Activated CD4-positive, alpha-beta T cell treated with anti-CD3 and anti-CD28 coated beads for 48 hours (primary cell): ENCODE data around the gene CORIN.
A peak's percentile ranks its signal among the peaks of the same experiment; 100 is the strongest.
"Not testable (repeated sequence)": the region's sequence is repeated elsewhere in the genome, so short reads cannot be mapped to it uniquely, and the experiment has no call there.

Experiments used
- DNase-seq: peaks from one replicate; pipeline ENCODE4 v3.0.0-alpha.2; 2020

The CORIN gene

DNA sequence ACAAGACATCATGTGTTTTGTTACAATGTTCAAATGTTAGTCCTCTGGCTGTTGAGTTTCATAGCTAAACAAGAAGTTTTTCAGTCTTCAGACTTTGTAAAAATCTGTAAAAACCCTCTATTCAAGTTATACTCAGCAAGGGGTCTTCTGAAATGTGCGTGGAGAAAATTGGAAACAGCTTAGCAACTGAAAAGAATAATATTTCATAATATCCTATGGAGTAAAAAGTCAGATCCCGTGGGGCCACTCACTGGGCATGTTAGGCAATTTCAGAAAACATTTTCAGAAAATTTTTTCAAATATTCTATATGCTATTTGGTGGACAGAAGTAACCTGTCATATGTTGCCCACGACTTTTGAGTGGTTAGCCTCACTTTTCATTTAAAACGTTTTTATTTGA lies 118.3 kb downstream of the CORIN start:
- DNase-seq = no peak

DNA sequence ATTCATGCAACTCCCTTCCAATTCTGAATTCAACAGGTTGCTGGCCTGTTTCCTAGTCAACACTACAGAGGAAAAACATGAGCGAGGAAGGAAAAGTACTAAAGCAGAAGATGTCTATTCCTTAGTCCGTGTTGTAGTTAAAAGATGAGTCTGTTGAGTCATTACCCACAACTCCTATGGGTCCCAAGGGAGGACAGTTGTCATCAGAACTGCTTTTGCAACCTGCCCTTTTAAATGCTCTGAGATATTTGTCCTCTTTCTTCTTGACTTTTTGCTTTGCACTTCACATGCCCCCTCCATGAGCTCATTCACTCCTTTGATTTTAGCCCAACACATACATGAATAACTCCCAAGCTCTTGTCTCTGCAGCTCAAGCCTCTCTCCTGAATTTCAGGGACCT lies 119.2 kb downstream of the CORIN start:
- DNase-seq = no peak

DNA sequence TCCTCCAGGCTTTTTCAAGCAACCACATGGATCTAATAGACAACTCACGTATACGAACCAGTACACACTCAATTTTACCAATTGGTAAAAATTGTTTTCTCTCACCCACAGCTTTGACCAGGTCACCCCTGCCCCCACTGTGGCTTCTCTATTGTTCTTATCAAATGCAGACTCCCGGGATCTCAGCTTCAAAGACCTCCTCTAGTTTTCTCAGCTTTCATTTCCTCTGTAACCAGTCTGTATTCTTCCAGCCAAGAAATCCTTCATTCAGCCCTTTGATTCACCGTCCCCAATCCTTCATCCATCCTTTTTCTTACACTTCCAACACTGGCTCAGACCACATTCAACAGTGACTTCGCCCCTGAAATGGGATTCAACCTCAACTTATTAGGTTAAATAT lies 120.7 kb downstream of the CORIN start:
- no peak for DNase-seq

DNA sequence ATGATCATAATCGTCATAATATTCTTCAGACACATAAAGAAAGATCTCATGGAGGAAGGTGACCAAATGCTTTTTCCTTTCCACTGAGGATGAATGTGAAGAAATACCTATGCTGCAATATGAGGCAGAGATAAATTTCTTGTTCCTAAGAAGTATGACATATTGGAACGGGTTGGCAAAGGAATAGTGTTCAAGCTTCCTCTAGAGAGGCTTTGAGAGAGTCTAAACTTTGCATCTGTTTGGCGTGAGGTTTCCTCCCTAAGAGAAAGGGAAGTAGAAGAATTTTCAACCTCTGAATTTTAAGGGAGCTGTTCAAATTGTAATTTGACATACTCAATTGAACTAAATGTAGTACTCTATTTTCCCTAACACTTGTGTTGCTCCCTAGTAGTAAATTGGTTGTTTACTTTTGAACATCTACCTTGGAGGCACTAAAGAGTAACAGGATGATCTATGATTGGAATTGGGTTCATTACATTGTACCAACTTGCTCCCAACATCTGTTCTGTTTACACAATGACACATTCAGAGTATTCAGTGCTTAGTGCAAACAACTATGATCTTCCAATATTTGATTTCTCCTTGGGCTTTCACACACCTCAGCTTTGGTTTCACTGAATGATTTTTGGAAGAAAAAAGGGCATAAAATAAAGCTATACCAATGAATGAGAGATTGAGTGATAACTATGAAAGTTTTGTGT lies 122.0 kb downstream of the CORIN start:
- no peak for DNase-seq

DNA sequence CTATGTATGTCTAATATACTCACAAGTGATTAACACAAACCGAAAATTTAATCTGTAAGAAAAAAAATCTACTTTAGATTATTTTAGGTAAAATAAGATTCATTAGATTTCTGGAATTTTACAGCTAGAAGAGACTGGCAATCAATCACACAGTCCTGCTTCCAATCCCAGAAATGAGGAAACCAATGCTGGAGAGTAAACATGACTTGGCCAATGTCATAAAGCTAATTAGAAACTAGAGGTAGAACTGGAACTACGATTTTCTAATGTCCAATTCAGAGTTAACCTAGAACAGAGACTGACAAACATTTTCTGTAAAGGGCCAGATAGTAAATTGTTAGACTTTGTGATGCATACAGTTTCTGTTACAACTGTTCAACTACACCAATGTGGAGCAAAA lies 123.6 kb downstream of the CORIN start:
- DNase-seq = no peak

DNA sequence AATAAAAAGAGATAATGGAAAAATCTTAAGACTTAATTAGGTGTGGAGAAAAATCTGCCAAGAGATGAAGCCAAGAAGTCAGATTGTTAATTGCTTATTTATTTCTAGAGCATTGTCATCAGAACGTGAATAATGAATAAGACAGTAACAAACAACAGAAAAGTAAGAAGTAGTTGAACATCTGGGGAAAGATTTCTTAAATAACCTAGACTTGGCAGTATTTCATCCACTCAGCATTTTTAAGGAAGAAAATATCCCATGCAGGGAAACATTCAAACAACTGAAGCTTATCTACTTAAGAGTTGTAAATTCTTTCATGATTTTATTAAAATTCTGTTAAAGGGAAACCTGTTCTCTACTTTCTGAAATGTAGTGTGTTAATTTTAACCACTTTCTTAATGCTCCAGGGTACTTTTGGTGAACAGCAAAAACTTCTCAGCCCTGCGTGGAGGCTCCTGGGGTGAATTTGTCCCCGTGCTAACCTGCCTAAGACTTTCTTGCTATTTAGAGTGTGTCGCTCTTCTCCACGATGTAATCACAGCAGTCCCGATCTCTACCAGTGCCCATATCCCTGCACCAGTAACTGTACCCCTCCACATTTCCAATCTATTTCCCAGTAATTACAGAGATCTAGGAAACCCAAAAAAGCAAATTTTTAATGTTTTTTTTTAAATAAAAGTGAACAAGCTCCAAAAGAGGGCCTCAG lies 124.6 kb downstream of the CORIN start:
- DNase-seq = no peak

DNA sequence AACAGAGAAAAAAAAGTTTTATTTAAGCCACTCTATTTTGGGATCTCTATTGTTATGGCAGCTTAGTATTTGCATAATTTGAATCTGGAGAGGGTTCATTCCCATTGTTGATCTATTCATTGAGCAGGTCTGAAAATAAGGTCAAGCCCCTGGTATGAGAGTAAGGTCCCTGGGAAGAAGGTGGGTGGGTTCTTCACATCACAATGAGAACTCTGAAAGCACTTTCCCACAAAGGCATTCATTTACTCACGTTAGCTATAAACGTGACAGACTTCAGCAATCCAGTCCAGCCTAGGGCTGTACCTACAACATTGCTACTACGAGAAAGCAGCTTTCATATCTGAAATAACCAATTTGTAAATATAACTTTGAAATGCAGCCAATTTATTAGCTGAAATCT lies 126.2 kb downstream of the CORIN start:
- no peak for DNase-seq

DNA sequence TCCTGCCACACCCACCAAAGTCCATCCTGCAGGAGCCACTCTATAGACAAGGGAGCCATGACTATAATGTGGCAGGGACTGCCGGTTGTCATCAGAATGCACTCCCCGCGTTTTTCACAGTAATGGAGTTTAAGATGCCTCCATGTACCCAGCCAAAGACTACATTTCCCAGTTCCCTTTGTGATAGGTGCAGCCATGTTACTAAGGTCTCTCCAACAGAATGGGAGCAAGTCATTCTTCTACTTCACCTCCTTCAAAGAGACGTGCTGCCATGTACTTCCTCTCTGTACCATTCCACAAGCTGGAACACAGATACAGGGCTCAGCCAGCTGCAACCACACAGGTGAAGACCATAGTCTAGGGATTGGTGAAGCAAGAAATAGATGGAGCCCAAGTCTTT lies 126.7 kb downstream of the CORIN start:
- no peak for DNase-seq

DNA sequence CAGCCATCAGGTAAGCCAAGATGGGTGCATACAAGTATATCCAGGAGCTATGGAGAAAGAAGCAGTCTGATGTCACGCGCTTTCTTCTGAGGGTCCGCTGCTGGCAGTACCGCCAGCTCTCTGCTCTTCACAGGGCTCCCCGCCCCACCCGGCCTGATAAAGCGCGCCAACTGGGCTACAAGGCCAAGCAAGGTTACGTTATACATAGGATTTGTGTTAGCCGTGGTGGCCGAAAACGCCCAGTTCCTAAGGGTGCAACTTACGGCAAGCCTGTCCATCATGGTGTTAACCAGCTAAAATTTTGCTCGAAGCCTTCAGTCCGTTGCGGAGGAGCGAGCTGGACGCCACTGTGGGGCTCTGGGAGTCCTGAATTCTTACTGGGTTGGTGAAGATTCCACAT lies 131.5 kb downstream of the CORIN start:
- not testable (repeated sequence) for DNase-seq

DNA sequence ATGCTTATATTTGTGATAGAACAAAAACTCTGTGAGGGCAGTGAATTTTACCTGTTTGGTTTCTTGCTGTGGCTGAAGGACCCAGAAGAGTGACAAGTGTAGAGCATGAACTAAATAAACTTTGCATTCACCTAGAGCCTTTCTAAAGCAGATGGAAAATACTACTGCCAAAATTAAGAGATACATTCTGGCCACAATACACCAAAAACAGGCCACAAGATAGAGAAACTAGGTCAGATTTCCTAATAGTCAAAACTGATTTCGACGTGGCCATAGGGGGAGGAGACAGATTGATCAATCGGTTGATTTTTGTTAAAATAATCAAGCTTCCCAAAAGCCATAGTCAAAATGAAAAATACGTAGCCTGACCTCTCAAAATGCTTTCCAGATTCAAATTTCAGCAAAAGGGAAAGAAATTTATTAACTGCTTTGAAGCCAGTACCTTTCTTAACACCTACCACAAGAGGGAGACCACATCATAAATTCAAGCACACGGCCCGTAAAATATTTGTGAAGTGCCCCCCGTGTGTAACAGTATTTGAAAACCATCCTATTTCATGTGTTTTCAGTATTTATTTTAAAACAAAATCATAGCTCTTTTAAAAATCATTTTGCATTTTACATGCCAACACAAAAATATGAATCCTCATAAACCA lies 132.4 kb downstream of the CORIN start:
- DNase-seq = no peak

DNA sequence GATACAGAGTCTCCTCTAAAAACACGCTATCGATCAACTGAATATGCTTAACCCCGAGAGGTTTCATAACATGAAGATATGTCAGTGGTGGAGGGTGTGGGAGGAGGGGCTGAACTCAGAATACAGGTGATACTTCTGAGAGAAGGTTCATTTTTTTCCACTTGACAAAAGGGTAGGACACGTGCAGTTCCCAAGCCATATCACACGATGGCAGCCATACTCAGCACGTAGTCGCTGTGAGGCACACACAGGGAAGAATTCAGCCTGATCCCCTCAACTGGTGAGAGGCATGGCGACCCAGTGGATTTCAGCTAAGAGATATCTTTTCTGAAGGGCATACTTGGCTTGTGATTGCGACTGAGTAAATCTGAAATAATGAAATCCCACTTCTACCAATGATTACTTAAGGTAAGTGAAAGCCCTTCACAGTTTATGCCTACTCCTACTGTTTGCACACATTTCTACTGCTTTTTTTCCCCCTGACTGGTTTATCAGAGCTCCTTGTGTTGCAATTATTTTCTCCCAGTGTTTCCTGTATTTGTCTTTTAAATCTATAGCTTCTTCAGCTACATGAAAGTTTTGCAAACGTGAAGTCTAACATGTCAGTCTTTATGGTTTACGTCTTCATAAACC lies 133.1 kb downstream of the CORIN start:
- DNase-seq = peak; percentile 17

DNA sequence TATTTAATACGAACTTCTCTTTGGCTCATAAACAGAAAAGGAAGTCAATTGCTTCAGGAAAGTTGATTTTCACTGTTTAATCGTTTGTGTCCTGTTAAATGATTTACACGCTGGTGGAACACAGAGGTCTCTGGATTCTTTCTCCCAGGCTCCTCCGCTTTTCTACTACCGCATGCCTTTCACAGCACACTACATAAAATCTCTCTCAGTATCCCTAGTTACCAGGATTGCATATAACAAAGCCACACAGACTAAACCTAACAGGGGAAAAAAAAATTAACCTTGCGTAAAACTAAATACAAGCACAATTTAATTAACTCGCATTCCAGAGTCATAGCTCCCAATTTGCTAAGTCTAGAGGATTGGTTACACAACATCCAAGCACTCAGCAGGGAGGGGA lies 133.9 kb downstream of the CORIN start:
- DNase-seq = no peak

DNA sequence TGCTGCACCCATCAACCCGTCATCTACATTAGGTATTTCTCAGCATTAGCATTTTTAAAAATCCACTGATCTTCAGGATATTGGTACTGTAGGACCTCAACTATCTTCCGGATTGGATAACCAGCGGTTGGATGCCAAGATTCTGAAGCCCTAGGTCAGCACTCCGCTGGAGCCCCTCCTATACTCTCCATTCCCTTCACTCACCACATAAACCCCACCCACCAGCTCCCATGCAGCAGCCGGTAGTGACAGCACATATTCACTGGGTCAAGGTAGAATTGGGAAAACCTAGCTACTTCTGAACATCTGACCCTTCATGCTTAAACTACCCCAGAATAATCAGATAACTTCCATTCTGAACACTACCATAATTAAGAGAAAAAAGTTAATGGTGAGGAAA lies 134.9 kb downstream of the CORIN start:
- no peak for DNase-seq

DNA sequence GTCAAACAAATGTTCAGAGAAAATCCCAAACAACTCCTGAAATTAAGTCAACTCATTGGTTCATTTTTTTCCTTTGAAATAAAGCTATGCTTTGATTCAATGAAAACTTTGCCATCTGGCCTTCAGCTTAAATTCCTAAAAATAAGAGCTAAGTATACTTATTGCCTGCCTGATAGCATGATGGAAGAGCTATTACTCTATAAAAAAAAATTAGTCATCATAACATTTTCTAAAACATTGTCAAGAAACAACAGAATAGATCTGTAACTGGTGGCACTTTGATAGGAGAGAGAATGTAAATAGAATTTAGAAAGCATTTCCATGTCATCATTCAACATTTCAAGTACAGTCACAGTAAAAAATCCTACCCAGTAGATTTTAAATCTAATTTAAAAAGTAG lies 136.6 kb downstream of the CORIN start:
- no peak for DNase-seq

DNA sequence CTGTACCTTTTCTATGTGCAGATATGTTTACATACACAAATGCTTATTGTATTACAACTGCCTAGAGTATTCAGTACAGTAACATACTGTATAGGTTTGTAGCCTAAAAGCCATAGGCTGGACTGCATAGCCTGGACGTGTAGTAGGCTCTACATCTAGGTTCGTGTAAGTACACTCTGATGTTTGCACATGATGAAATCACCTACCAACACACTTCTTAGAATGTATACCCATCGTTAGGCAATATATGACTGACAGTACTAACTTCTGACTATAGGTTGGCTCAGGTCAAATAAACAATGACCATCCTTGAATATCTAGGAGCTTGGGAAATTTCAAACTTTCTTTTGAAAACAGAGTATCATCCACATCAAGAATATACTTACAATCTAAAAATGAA lies 139.0 kb downstream of the CORIN start:
- DNase-seq = no peak

DNA sequence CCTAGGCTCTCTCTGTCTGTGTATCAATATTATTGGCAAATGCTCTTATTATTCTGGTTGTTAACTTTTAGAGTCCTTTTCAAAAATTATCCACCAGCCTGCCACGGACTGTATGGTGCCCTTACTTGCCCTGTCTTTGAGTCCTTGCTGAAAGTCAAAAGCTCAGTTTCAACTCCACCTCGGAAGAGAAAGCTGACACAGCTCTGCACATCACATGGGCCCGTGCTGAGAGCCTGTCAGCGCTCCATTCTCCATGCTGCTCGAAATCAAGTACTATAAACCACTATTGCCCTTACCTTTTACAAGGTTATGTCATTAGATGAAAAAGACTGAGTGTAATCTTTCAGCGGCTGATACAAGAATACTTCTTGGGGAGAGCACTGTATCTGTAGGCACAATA lies 141.0 kb downstream of the CORIN start:
- DNase-seq = no peak

DNA sequence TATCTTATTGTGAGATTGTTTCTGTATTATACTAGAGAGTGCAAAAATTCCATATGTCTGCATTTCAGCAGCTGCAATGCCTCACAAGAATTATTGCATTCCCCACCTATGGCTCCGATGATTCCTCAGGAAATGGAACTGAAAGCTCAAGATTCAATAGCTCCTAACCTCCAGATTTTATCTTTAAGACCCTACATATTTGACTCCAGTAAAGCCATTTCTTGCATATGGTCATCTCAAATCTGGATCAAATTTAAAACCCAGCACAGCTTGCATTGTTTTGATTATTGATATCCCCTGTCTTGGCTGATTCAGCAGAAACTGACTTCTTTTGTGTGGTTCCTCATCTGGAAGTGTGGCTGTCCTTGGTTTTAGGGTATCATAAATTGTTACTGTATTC lies 142.6 kb downstream of the CORIN start:
- DNase-seq = no peak

DNA sequence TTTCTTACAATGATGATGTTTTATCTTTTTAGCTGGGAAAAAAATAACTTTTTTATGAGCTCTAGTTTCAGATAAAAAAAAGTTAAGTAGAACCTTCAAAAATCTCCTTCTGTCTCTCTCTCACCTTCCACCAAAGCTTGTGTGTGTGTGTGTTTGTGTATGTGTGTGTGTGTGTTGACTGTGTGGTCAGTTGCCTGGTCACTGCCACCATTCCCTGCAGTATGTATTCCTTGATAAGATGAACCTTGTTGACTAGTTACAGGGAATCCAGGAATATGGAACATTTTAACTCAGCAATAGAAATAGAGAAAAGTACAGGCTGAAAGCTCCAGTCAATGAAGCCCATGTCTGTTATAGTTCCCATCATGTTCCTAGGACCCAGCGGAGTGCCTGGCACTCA lies 143.5 kb downstream of the CORIN start:
- DNase-seq = no peak

DNA sequence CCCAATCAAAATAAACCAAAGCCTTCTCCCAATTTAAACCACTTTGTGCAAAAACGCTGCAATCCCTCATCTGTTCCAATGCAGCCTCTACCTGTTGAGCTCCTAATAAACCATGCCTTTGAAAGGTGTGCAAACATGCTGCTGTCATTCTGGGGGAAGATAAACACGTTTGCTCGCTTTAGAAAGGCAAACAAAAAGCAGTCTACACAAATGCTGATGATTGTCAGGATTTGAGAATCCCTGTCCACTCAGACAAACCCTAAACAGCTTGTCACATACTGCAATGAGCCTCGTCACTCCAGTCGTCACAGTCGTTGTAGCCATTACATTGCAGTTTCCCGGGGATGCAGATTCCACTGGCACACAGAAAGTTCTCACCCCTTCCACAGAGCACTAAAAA lies 145.2 kb downstream of the CORIN start:
- no peak for DNase-seq

DNA sequence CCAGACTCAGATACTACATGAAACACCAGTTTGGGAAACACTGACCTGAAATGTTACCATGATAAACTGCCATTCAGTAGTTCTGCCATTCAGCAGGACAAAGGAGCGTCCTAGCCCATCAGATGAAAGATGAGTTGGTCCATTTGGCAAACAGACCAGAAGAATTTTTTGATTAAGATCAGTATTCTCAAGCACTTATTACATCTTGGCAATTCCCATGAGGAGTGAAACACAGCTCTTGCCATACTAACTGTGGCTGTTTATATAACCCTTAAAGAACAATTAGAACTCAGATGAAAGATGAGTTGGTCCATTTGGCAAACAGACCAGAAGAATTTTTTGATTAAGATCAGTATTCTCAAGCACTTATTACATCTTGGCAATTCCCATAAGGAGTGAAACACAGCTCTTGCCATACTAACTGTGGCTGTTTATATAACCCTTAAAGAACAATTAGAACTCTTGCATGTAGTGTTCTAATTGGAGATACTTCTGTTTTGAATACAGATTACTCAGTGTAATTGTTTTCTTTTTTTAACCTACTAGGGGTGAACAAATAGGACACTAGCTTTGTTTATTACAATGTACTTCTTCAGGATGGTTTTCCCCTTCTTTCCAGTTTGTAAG lies 146.0 kb downstream of the CORIN start:
- not testable (repeated sequence) for DNase-seq

DNA sequence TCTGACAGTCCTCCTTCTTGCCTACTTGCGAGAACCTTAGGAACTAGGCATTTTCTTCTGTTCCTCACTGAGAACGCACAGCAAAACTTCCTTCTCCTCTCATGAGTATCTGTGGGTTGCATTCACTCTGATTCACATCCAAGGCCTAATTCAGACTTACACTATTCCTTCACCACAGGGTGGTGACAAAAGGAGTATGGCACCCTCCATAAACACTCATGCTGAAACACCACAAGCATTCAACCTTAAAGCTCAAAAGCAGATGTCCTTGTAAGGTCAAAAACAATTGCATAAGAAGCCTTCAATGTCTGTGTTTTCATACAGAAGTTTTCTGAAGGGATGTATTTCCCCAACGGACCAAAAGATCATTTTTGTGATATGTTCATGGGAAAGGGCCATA lies 147.3 kb downstream of the CORIN start:
- no peak for DNase-seq

DNA sequence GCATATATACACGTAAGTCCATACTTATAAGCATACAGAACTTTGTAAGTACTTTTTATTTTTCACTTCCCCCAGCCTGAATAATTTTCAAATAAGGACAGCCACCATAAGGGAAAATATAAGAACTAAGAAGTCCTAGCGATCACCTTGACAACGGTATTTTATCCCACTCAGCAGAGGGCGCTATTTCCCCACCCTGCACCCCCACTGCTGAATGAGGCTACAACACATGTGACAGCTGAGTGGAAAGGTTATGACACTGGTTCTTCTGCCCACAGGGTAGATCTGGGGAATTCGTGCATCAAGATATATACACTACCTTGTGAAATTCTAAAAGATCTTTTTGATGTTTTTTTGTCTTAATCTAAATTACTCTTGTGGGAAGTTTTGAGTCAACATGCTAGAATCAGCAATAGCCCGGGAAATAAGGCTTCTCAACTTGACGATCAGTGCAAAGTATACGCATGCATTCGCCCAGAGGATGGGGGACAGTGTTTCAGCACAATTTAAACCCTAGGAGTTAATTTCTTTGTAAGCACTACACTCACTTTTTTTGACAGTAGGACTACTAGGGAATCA lies 151.5 kb downstream of the CORIN start:
- DNase-seq = peak; percentile 77

DNA sequence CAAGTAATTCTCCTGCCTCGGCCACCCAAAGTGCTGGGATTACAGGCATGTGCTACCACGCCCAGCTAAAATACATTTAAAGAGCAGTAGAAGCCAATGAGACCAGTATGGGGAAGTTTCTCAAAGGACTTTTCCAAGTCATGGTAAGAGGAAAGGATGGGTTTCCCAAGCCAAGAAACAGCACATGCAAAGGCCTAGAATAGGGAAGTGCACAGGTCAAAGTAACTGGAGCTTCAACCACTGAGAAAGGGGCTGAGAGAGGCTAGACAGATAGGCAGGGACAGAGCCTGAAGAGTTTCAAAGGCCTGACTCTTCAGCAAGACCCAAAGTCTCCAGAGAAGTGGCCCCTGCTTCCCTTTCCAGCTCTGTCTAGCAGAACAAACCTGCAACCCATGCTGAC lies 162.1 kb downstream of the CORIN start:
- DNase-seq = no peak
